ENCODE measurements around the gene PAQR7. TPM values are rescaled to one million over a fixed set of nuclear protein-coding genes. Genes with fewer than 3 reads are reported as not detected.
A peak's percentile ranks its signal among the peaks of the same experiment; 100 is the strongest.

The PAQR7 gene
- total RNA-seq, 1 donor from 2014 or later = 15.1 TPM

- H3K36me3 ChIP-seq (ENCODE audit: insufficient read depth, low read length) = no peaks in the 10 kb centered on the region
Measured at GRCh38 chr1:25874209-25874608, 1.3 kb downstream of the PAQR7 start.

GRCh38 chr1:25873120-25873519, 2.4 kb downstream of the PAQR7 start:
- Mint-ChIP-seq H3K4me3 (ENCODE audit: unreplicated experiment) (peak overlapping the region; percentile 73), H3K27ac (ENCODE audit: unreplicated experiment) (no peak overlapping the region), H3K9me3 (ENCODE audit: unreplicated experiment) (no peaks in the 10 kb centered on the region), H3K27me3 (ENCODE audit: low read depth, unreplicated experiment) (no peaks in the 10 kb centered on the region), H3K4me1 (ENCODE audit: low read depth, unreplicated experiment) (peaks cover 2% of the 10 kb centered on the region), H3K36me3 (ENCODE audit: low read depth, unreplicated experiment) (no peaks in the 10 kb centered on the region)
- Histone ChIP-seq H3K27ac (ENCODE audit: low read depth, low read length) (no peak overlapping the region), H4K20me1 (ENCODE audit: insufficient read depth, low read length) (peaks cover 11% of the 10 kb centered on the region), H2AFZ (ENCODE audit: low read depth, low read length) (no peak overlapping the region), H3K36me3 (ENCODE audit: insufficient read depth, low read length) (no peaks in the 10 kb centered on the region), H3K4me3 (ENCODE audit: insufficient read depth, low read depth, low read length) (no peak overlapping the region), H3K27me3 (ENCODE audit: insufficient read depth, low read length) (no peaks in the 10 kb centered on the region), H3K79me2 (ENCODE audit: insufficient read depth, low read length) (peaks cover 29% of the 10 kb centered on the region), H3K9ac (ENCODE audit: low read length) (no peak overlapping the region), H3K4me2 (ENCODE audit: low read length) (no peak overlapping the region), H3K9me3 (ENCODE audit: insufficient read depth, low read depth, low read length) (no peaks in the 10 kb centered on the region), H3K4me1 (ENCODE audit: insufficient read depth, low read length) (peaks cover 16% of the 10 kb centered on the region)
- TF ChIP-seq CTCF (IDR thresholded peaks at IDR 0.05; ENCODE audit: insufficient read depth, low read depth, low read length) = no peak
- TF ChIP-seq EZH2 (IDR thresholded peaks at IDR 0.05; ENCODE audit: insufficient read depth, low read length) = no peak
- DNase-seq (ENCODE audit: low read depth) (no peak), FAIRE-seq (no peak)

More at GRCh38 chr1:25874209-25874608, 1.3 kb downstream of the PAQR7 start:
- peak overlapping the region; percentile 40 for H3K4me3 Mint-ChIP-seq (ENCODE audit: unreplicated experiment)
- Histone ChIP-seq H3K27ac (ENCODE audit: low read depth, low read length) (no peak overlapping the region), H3K9ac (ENCODE audit: low read length) (peak overlapping the region; percentile 81), H3K9me3 (ENCODE audit: insufficient read depth, low read depth, low read length) (no peaks in the 10 kb centered on the region), H2AFZ (ENCODE audit: low read depth, low read length) (no peak overlapping the region), H3K4me3 (ENCODE audit: insufficient read depth, low read depth, low read length) (peak overlapping the region; percentile 65), H3K4me2 (ENCODE audit: low read length) (peak overlapping the region; percentile 98), H3K27me3 (ENCODE audit: insufficient read depth, low read length) (no peaks in the 10 kb centered on the region), H3K79me2 (ENCODE audit: insufficient read depth, low read length) (peaks cover 29% of the 10 kb centered on the region), H4K20me1 (ENCODE audit: insufficient read depth, low read length) (peaks cover 11% of the 10 kb centered on the region), H3K4me1 (ENCODE audit: insufficient read depth, low read length) (peaks cover 16% of the 10 kb centered on the region)
- peaks cover 1% of the 10 kb centered on the region for H3K27me3 Mint-ChIP-seq (ENCODE audit: low read depth, unreplicated experiment)
- no peaks in the 10 kb centered on the region for H3K9me3 Mint-ChIP-seq (ENCODE audit: unreplicated experiment)
- peaks cover 2% of the 10 kb centered on the region for H3K4me1 Mint-ChIP-seq (ENCODE audit: low read depth, unreplicated experiment)
- FAIRE-seq (no peak), DNase-seq (ENCODE audit: low read depth) (no peak)
- no peak overlapping the region for H3K27ac Mint-ChIP-seq (ENCODE audit: unreplicated experiment)
- TF ChIP-seq CTCF (IDR thresholded peaks at IDR 0.05; ENCODE audit: insufficient read depth, low read depth, low read length) (no peak), EZH2 (IDR thresholded peaks at IDR 0.05; ENCODE audit: insufficient read depth, low read length) (no peak)
- H3K36me3 Mint-ChIP-seq (ENCODE audit: low read depth, unreplicated experiment) = no peaks in the 10 kb centered on the region

GRCh38 chr1:25872713-25873112, 2.8 kb downstream of the PAQR7 start:
- peaks cover 2% of the 10 kb centered on the region for H3K4me1 Mint-ChIP-seq (ENCODE audit: low read depth, unreplicated experiment)
- no peak for TF ChIP-seq EZH2 (IDR thresholded peaks at IDR 0.05; ENCODE audit: insufficient read depth, low read length)
- no peak for TF ChIP-seq CTCF (IDR thresholded peaks at IDR 0.05; ENCODE audit: insufficient read depth, low read depth, low read length)
- no peak overlapping the region for H3K4me2 ChIP-seq (ENCODE audit: low read length)

More at GRCh38 chr1:25872713-25873112, 2.8 kb downstream of the PAQR7 start:
- peaks cover 16% of the 10 kb centered on the region for H3K4me1 ChIP-seq (ENCODE audit: insufficient read depth, low read length)
- FAIRE-seq = no peak
- Mint-ChIP-seq H3K9me3 (ENCODE audit: unreplicated experiment) (no peaks in the 10 kb centered on the region), H3K27me3 (ENCODE audit: low read depth, unreplicated experiment) (no peaks in the 10 kb centered on the region), H3K4me3 (ENCODE audit: unreplicated experiment) (peak overlapping the region; percentile 11), H3K36me3 (ENCODE audit: low read depth, unreplicated experiment) (peaks cover 1% of the 10 kb centered on the region), H3K27ac (ENCODE audit: unreplicated experiment) (no peak overlapping the region)
- no peak overlapping the region for H2AFZ ChIP-seq (ENCODE audit: low read depth, low read length)
- H3K36me3 ChIP-seq (ENCODE audit: insufficient read depth, low read length) = no peaks in the 10 kb centered on the region
- no peaks in the 10 kb centered on the region for H3K27me3 ChIP-seq (ENCODE audit: insufficient read depth, low read length)
- no peaks in the 10 kb centered on the region for H3K9me3 ChIP-seq (ENCODE audit: insufficient read depth, low read depth, low read length)
- no peak overlapping the region for H3K27ac ChIP-seq (ENCODE audit: low read depth, low read length)
- no peak overlapping the region for H3K9ac ChIP-seq (ENCODE audit: low read length)
- peaks cover 29% of the 10 kb centered on the region for H3K79me2 ChIP-seq (ENCODE audit: insufficient read depth, low read length)
- H3K4me3 ChIP-seq (ENCODE audit: insufficient read depth, low read depth, low read length) = no peak overlapping the region
- peaks cover 12% of the 10 kb centered on the region for H4K20me1 ChIP-seq (ENCODE audit: insufficient read depth, low read length)
- DNase-seq (ENCODE audit: low read depth) = no peak

Data from astrocyte (in vitro differentiated cells and primary cell).